WI38 (cell line): ENCODE data around the gene DNAJC1.
"Not testable (repeated sequence)": the region's sequence is repeated elsewhere in the genome, so short reads cannot be mapped to it uniquely, and the experiment has no call there.

Experiments used
- H3K4me3 ChIP-seq: 2 replicates; pipeline ENCODE4 v1.5.1; 2011; ENCODE audit warnings: low read depth, mild to moderate bottlenecking, control low read depth, low read length
- TF ChIP-seq, protein P1 (sequence below): IDR thresholded peaks from 2 replicates; pipeline ENCODE4 v1.5.1; 2012; ENCODE audit warnings: low read depth, mild to moderate bottlenecking, control low read depth, low read length

DNAJC1 gene

DNA sequence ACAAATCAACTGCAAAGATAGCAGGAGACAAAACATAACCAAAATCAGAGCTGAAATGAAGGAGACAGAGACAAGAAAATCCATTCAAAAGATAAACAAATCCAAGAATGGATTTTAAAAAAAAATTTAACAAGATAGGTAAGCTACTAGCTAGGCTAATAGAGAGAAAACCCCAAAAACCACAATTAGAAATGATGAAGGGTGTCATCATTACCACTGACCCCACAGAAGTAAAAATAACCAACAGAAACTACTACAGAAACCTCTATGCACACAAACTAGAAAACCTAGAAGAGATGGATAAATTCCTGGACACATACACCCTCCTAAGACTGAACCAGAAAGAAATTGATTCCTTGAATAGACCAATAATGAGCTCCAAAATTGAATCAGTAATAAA is 117.6 kb downstream of the DNAJC1 start:
- TF ChIP-seq, protein P1, sequence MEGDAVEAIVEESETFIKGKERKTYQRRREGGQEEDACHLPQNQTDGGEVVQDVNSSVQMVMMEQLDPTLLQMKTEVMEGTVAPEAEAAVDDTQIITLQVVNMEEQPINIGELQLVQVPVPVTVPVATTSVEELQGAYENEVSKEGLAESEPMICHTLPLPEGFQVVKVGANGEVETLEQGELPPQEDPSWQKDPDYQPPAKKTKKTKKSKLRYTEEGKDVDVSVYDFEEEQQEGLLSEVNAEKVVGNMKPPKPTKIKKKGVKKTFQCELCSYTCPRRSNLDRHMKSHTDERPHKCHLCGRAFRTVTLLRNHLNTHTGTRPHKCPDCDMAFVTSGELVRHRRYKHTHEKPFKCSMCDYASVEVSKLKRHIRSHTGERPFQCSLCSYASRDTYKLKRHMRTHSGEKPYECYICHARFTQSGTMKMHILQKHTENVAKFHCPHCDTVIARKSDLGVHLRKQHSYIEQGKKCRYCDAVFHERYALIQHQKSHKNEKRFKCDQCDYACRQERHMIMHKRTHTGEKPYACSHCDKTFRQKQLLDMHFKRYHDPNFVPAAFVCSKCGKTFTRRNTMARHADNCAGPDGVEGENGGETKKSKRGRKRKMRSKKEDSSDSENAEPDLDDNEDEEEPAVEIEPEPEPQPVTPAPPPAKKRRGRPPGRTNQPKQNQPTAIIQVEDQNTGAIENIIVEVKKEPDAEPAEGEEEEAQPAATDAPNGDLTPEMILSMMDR = no peak
- H3K4me3 ChIP-seq = no peak overlapping the region

DNA sequence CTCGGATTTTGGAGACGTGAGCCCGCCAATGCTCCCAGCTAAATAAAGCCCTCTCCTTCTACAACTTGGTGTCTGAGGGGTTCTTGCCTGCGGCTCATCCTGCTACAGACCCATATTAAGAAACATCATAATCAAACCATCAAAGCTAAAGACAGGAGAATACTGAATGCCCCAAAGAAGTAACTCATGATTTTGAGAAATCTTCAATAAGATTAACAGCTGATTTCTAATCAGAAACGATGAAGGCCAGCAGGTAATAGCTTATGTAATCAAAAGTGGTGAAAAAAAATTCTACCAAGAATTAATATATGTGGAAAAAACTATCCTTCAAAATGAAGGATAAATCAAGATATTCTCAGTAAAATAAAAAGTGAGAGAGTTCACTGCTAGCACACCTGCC is 130.3 kb downstream of the DNAJC1 start:
- TF ChIP-seq, protein P1 = no peak
- no peak overlapping the region for H3K4me3 ChIP-seq

DNA sequence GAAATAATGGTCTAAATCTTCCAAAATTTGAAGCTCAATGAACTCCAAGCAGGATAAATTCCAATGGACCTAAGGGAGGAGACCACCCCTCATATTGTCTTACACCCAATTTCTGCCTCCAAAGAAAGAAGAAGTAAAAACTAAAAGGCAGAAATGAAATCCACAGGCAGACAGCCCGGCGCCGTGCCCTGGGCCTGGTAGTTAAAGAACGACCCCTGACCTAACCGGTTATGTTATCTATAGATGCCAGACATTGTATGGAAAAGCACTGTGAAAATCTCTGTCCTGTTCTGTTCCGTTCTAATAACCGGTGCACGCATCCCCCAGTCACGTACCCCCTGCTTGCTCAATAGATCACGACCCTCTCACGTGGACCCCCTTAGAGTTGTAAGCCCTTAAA is 130.8 kb downstream of the DNAJC1 start:
- H3K4me3 ChIP-seq = not testable (repeated sequence)

DNA sequence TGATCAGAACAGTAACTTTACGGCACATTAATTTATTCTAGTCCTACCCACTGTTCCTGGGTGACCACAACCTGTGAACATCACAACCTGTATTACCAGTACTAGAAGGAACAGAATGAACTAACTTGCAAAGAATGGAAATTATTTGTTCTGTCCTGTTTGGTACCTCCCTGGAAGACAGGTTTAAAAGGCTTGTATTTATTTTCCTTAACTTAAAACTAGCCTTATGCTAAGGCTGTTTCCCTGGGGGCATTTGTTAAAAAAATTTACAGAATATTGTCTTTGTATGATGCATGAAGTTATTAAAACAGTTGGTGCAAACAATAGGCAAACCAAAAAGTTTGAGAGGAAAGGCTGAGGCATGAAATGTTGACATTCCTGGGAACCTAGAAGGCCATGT is 132.7 kb downstream of the DNAJC1 start:
- H3K4me3 ChIP-seq = no peak overlapping the region
- TF ChIP-seq, protein P1 = no peak

DNA sequence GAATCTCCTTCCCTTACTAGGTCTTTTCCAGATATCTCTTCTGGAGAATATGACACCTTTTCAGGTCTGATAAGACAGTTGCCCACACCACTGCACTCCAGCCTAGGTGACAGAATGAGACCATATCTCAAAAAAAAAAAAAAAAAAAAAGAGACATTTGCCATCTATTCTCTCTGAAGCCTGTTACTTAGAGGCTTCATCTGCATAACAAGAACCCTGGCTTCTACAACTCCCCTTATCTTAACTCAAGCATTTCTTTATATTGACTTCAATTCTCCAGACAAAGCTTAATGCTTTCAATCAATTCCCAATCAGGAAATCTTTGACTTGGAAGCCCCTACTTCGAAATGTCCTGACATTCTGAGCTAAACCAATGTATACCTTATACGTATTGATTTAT is 134.4 kb downstream of the DNAJC1 start:
- not testable (repeated sequence) for H3K4me3 ChIP-seq

DNA sequence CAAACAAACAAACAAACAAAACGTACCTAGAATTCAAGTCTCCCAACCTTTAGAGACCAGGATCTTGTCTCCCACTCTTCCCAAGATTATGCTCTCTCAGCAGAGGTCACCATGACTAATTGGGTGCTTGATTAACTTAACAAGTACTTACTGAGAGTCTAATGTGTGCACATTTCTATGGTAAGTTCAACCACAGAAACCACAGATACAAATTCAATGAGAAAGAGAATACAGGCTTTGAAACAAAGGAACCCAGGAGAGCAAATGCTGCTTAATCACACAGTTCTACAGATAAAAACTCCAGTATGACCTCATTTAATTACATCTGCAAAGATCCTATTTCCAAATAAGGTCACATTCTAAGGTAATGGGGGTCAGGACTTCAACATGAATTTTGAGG is 142.8 kb downstream of the DNAJC1 start:
- TF ChIP-seq, protein P1 = no peak
- no peak overlapping the region for H3K4me3 ChIP-seq

DNA sequence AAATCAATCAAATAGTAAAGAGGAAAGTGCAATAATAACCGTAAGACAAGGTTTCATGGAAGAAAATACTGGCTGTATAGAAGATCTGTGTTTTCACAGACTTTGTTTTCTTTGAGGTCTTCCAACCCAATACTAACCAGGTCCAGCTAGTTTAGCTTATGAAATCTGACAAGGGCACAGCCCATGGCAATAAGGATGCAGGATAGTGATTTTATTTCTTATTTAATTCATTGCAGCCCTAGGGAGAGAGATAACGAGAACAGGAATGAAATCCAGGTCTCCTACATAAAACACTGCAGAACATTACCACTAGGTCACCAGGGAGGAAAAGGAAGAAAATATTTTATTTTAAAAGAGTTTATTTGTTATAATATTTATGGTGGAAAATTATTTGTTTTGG is 145.1 kb downstream of the DNAJC1 start:
- H3K4me3 ChIP-seq = no peak overlapping the region
- TF ChIP-seq, protein P1 = no peak

DNA sequence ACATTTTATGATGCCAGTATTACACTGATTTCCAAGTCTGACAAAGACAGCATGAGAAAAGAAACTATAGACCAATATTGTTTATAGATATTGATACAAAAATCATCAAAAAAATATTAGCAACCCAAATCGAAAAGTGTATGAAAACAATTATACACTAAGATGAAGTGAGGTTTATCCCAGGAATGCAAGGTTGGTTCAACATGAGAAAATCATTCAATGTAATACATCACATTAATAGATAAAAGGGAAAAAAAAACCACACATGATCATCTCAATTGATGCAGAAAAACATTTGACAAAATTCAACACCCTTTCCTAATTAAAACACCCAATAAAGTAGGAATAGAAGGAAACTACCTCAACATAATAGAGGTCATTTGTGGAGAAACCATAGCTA is 153.9 kb downstream of the DNAJC1 start:
- no peak overlapping the region for H3K4me3 ChIP-seq
- TF ChIP-seq, protein P1 = no peak

DNA sequence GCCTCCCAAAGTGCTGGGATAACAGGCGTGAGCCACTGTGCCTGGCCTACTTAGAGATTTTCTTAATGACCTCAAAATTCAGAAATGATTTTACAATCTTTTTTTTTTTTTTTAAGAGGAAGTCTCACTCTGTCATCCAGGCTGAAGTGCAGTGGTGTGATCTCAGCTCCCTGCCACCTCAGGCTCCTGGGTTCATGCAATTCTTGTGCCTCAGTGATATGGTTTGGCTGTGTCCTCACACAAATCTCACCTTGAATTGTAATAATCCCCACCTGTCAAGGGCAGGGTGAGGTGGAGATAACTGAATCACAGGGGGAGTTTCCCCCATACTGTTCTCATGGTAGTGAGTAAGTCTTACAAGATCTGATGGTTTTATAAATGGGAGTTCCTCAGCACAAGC is 159.9 kb downstream of the DNAJC1 start:
- TF ChIP-seq, protein P1 = no peak

DNA sequence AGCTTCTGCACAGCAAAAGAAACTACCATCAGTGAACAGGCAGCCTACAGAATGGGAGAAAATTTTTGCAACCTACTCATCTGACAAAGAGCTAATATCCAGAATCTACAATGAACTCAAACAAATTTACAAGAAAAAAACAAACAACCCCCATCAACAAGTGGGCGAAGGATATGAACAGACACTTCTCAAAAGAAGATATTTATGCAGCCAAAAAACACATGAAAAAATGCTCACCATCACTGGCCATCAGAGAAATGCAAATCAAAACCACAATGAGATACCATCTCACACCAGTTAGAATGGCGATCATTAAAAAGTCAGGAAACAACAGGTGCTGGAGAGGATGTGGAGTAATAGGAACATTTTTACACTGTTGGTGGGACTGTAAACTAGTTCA is 162.3 kb downstream of the DNAJC1 start:
- H3K4me3 ChIP-seq = not testable (repeated sequence)

More for the DNA sequence above, 159.9 kb downstream of the DNAJC1 start:
- H3K4me3 ChIP-seq = no peak overlapping the region

DNA sequence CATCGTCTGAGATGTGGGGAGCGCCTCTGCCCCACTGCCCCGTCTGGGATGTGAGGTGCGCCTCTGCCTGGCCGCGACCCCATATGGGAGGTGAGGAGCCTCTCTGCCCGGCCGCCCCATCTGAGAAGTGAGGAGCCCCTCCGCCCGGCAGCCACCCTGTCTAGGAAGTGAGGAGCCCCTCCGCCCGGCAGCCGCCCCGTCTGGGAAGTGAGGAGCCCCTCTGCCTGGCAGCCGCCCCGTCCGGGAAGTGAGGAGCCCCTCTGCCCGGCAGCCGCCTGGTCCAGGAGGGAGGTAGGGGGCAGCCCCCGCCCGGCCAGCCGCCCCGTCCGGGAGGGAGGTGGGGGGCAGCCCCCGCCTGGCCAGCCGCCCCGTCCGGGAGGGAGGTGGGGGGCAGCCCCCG is 166.0 kb downstream of the DNAJC1 start:
- not testable (repeated sequence) for H3K4me3 ChIP-seq

DNA sequence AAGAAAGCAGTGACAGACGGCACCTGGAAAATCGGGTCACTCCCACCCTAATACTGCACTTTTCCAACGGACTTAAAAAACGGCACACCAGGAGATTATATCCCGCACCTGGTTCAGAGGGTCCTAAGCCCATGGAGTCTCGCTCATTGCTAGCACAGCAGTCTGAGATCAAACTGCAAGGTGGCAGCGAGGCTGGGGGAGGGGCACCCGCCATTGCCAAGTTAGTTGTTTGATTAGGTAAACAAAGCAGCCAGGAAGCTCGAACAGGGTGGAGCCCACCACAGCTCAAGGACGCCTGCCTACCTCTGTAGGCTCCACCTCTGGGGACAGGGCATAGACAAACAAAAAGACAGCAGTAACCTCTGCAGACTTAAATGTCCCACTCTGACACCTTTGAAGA is 169.0 kb downstream of the DNAJC1 start:
- not testable (repeated sequence) for H3K4me3 ChIP-seq
